Right cardiac atrium (tissue), 5 donors: ENCODE data around the gene SCD5. TPM values are rescaled to one million over a fixed set of nuclear protein-coding genes. Genes with fewer than 3 reads are reported as not detected.

Source experiments
- ATAC-seq, 2 donors: fragments of 200-7000 bp; cut with Tn5 transposase; one replicate each; pipeline versions ENCODE4 v1.8.0 to v1.9.1; 2020; ENCODE audit warnings: moderate library complexity in 2 of 2, mild to moderate bottlenecking in 1 of 2
- DNase-seq, 3 donors: peaks; one replicate each; pipeline ENCODE4 v3.0.0-alpha.2; 2020
- H3K27ac ChIP-seq: one replicate; pipeline ENCODE4 v1.5.1; 2013; ENCODE audit warnings: mild to moderate bottlenecking, low read length, control low read depth, moderate library complexity
- H3K27me3 ChIP-seq: one replicate; pipeline ENCODE4 v1.6.1; 2013; ENCODE audit not compliant: control insufficient read depth, insufficient read depth
- H3K4me1 ChIP-seq: one replicate; pipeline ENCODE4 v1.6.1; 2013; ENCODE audit warnings: low read length; ENCODE audit not compliant: control insufficient read depth, insufficient read depth
- H3K4me3 ChIP-seq: one replicate; pipeline ENCODE4 v1.5.1; 2013; ENCODE audit warnings: low read length, control low read depth
- H3K9me3 ChIP-seq: one replicate; pipeline ENCODE4 v1.6.1; 2013; ENCODE audit warnings: low read length; ENCODE audit not compliant: control insufficient read depth
- WGBS: extraction: QIAGEN DNeasy Blood & Tissue Kit; methylation state at CpG from one replicate; pipeline ENCODE4 v1.1.7; 2013; 5-methylcytosine and 5-hydroxymethylcytosine counted together
- intact Hi-C, 4 donors: fragments of 100-400 bp; cut with DNase I; formaldehyde crosslinking; loops; one replicate each; pipeline versions ENCODE4 v1.11.0 to v1.14.0; 2022 to 2023
- polyA plus RNA-seq: library from polyadenylated mRNA; stranded (reverse); fragments of 200-250 nt; gene quantifications from one replicate; pipeline ENCODE4 v1.2.3, GENCODE V29; 2013
- total RNA-seq, 4 donors: library from RNA; stranded (reverse); fragmentation: NEBNext Ultra II Directional; extraction: Animal tissue kit (Norgen Biotek cat#: 25700); gene quantifications; one replicate each; pipeline ENCODE4 v1.2.1, GENCODE V29; 2021
- donor health status: healthy with polysubstance abuse.
- donor health status: DM: no; HTN: yes; CAD: no.
- donor health status: DM: no; HTN: no; CAD: no.
- donor health status: DM: no; HTN: yes; CAD: no; lungs with severe emphysema.
- donor health status: DM: yes; HTN: yes; CAD: no.

Gene SCD5
- total and polyA plus RNA-seq, 5 donors = 6.0 to 14.2 (median 12.0) TPM

GRCh38 chr4:82758701-82759685 lies 39.6 kb downstream of the SCD5 start:
- H3K4me3 ChIP-seq = no peak overlapping the region
- DNase-seq (peak in 1 of 3 donors; percentile 47), ATAC-seq (peak in 1 of 2 donors; percentile 49)
- WGBS = 54% methylated on average over 31 of the region's 31 CpGs
- H3K4me1 ChIP-seq = peaks cover 4% of the 10 kb centered on the region
- no peaks in the 10 kb centered on the region for H3K9me3 ChIP-seq
- intact Hi-C loops = no loop called here
- H3K27me3 ChIP-seq = no peaks in the 10 kb centered on the region
- no peak overlapping the region for H3K27ac ChIP-seq

- H3K9me3 ChIP-seq = no peaks in the 10 kb centered on the region
- H3K27me3 ChIP-seq = no peaks in the 10 kb centered on the region
- DNase-seq (no peak), ATAC-seq (no peak)
- no peak overlapping the region for H3K4me3 ChIP-seq
- intact Hi-C loops = no loop called here
- H3K4me1 ChIP-seq = peaks cover 4% of the 10 kb centered on the region
- 95% methylated on average over 4 of the region's 4 CpGs for WGBS
- no peak overlapping the region for H3K27ac ChIP-seq
Measured at GRCh38 chr4:82756061-82756460, 42.5 kb downstream of the SCD5 start.

GRCh38 chr4:82755650-82756049 lies 42.9 kb downstream of the SCD5 start:
- H3K27me3 ChIP-seq = no peaks in the 10 kb centered on the region
- no peak for DNase-seq
- no peak for ATAC-seq
- H3K4me3 ChIP-seq = no peak overlapping the region
- no peaks in the 10 kb centered on the region for H3K9me3 ChIP-seq
- H3K27ac ChIP-seq = no peak overlapping the region
- peaks cover 4% of the 10 kb centered on the region for H3K4me1 ChIP-seq
- intact Hi-C loops = no loop called here
- WGBS = 84% methylated on average over 2 of the region's 2 CpGs

- intact Hi-C loops = no loop called here
- H3K27me3 ChIP-seq = no peaks in the 10 kb centered on the region
- no peak overlapping the region for H3K4me3 ChIP-seq
- H3K27ac ChIP-seq = no peak overlapping the region
- 56% methylated on average over 6 of the region's 6 CpGs for WGBS
- DNase-seq (no peak), ATAC-seq (no peak)
- H3K9me3 ChIP-seq = no peaks in the 10 kb centered on the region
- peaks cover 4% of the 10 kb centered on the region for H3K4me1 ChIP-seq
Measured at GRCh38 chr4:82754513-82755165, 44.0 kb downstream of the SCD5 start.

DNA sequence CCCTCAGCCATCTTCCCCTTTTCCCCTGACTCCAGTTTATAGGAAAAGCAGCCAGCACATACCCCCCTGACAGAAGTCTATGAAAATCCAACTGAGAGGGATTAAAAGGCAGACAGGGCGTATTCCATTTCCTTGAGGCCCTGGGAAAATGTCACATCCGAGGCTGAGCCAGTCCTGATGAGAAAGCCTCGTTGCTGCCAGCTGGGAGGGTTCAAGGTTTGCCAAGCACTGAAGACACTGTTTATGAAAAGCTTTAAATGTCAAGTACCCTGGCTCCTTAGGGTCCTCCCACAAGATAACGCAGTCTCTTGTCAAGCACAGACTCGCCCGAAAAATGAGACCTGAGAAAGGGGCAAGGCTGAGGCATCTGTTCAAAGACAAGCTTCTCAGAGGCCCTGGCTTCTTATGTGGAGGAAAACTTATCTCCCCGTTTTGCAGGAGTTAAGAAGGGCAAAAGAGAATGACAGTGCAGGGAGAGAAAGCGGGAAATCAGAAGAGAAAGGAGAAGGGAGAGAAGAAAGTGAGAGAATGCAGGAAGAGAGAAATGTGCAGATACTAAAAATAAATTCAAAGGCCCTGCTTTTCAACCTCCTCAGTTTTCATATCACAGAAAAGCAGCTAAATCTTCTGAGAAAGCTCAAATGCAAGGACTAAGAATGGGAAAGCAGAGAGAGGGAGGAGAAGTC lies 44.7 kb downstream of the SCD5 start:
- Histone ChIP-seq H3K4me3 (no peak overlapping the region), H3K4me1 (peaks cover 4% of the 10 kb centered on the region), H3K27me3 (no peaks in the 10 kb centered on the region), H3K9me3 (no peaks in the 10 kb centered on the region), H3K27ac (peak overlapping the region; percentile 56)
- intact Hi-C loops = no loop called here
- ATAC-seq (peak; percentile 80 to 91), DNase-seq (peak; percentile 78 to 80 (median 80))
- 36% methylated on average over 8 of the region's 8 CpGs for WGBS

DNA sequence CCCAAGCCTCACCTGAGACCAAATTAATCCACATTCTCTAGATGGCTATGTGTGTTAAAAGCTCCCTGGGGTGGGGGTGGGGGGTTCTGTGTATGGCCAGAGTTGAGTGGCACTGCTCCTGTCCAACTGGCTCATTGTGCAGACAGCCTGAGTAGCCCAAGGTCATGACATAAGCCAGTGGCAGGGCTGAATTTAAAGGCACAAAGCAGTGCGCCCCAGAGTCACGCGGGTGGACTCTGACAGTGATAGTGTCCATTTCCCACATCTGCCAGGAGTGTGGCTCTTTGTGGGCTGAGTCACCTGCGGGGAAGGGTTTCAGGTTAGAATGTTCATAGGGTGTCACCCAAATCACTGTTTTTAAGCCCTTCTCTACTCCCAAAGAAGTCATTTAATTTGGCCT lies 45.4 kb downstream of the SCD5 start:
- DNase-seq (peak in 1 of 3 donors; percentile 29), ATAC-seq (peak in 1 of 2 donors; percentile 49)

GRCh38 chr4:82748810-82749470 lies 49.7 kb downstream of the SCD5 start:
- Histone ChIP-seq H3K4me1 (no peaks in the 10 kb centered on the region), H3K27me3 (no peaks in the 10 kb centered on the region), H3K4me3 (no peak overlapping the region), H3K9me3 (no peaks in the 10 kb centered on the region), H3K27ac (peak overlapping the region; percentile 12)
- 80% methylated on average over 6 of the region's 6 CpGs for WGBS
- peak; percentile 36 to 60 for ATAC-seq
- intact Hi-C loops = loop anchor here in 1 of 4 donors (10.0 kb wide), 1 partner anchor 284 kb away; no protein-coding TSS in a partner anchor
- DNase-seq = no peak

More for the DNA sequence above, 45.4 kb downstream of the SCD5 start:
- 84% methylated on average over 4 of the region's 4 CpGs for WGBS
- Histone ChIP-seq H3K27ac (peak overlapping the region; percentile 7), H3K4me3 (no peak overlapping the region), H3K27me3 (no peaks in the 10 kb centered on the region), H3K4me1 (peaks cover 4% of the 10 kb centered on the region), H3K9me3 (no peaks in the 10 kb centered on the region)
- intact Hi-C loops = no loop called here

- no peaks in the 10 kb centered on the region for H3K27me3 ChIP-seq
- 76% methylated on average over 6 of the region's 6 CpGs for WGBS
- ATAC-seq = no peak
- no peak overlapping the region for H3K4me3 ChIP-seq
- H3K9me3 ChIP-seq = no peaks in the 10 kb centered on the region
- H3K27ac ChIP-seq = no peak overlapping the region
- intact Hi-C loops = loop anchor here in 1 of 4 donors (10.0 kb wide), 1 partner anchor 283 kb away; no protein-coding TSS in a partner anchor
- H3K4me1 ChIP-seq = no peaks in the 10 kb centered on the region
- no peak for DNase-seq
Measured at GRCh38 chr4:82747686-82748575, 50.7 kb downstream of the SCD5 start.

DNA sequence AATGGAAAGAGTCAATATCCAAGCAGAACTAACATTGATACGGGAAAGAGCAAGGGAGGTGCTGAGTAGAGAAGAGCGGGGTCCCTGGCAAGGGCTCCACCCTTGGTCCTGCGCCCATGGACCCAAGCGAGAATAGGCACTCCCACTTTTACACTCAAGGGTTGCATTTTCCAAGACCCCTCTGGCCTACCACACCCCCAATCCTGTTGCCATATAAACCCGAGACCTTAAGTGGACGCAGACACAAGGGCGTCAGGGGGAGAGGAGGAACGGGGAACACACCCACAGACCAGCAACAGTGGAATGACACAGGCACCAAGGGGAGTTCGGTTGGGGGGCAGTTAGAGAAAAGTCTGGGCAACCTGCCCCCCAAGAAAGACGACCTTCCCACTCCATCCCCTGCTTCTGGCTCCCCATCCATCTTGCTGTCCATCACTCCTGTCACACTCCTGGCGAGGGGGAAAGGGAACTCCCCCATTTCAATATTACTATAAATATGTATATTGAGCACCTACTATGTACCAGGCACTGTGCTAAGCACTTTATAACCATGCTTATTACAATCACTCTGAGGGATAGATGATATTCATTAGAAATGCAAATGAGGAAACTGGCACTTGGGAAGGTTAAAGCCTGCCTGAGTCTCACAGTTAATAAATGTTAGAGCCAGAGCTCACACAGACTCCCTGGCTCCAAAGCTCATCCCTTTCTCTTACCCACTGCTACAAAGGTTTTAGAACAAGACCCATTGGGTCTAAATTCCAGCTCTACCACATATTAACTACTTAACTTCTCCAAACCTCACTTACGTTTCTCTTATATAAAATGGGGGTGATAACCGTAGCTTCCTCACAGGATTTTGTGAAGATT lies 51.7 kb downstream of the SCD5 start:
- H3K4me3 ChIP-seq = no peak overlapping the region
- no peak overlapping the region for H3K27ac ChIP-seq
- no peaks in the 10 kb centered on the region for H3K4me1 ChIP-seq
- H3K9me3 ChIP-seq = no peaks in the 10 kb centered on the region
- DNase-seq (no peak), ATAC-seq (no peak)
- 89% methylated on average over 13 of the region's 13 CpGs for WGBS
- H3K27me3 ChIP-seq = no peaks in the 10 kb centered on the region
- intact Hi-C loops = loop anchor here in 1 of 4 donors (10.0 kb wide), 1 partner anchor 282 kb away; no protein-coding TSS in a partner anchor
